ENCODE results near the gene PRPF31. TPM values are rescaled to one million over a fixed set of nuclear protein-coding genes. Genes with fewer than 3 reads are reported as not detected.

Gene PRPF31
- total RNA-seq, 1 donor from 2014 or later: 115 TPM

DNA sequence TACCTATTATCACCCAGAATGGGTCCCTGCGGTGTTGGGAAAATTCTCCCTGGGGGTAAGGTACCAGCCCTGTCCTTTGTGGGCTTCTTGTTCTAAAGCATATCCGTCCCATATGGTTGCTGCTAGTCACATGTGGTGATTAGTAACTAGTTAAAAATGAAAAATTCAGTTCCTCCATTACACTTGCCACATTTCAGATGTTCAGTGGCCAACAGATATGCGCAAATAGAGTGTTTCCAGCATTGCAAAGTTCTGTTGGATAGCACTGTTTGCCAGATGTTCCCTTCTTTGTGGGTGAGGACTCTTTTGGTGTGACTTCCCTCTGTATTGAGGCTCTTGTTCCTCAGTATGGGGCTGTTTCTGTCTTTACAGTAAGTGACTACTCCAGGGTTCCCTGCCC, 25.8 kb downstream of the PRPF31 start:
- intact Hi-C loops (cut with micrococcal nuclease): no loop called here
- no peak for DNase-seq
- H3K4me3 Mint-ChIP-seq: no peak overlapping the region
- H3K9me3 Mint-ChIP-seq: no peaks in the 10 kb centered on the region
- H3K4me1 Mint-ChIP-seq: peaks cover 34% of the 10 kb centered on the region
- no peak overlapping the region for H3K27ac Mint-ChIP-seq
- no peaks in the 10 kb centered on the region for H3K27me3 Mint-ChIP-seq
- peaks cover 43% of the 10 kb centered on the region for H3K36me3 Mint-ChIP-seq (ENCODE audit: low read depth)

DNA sequence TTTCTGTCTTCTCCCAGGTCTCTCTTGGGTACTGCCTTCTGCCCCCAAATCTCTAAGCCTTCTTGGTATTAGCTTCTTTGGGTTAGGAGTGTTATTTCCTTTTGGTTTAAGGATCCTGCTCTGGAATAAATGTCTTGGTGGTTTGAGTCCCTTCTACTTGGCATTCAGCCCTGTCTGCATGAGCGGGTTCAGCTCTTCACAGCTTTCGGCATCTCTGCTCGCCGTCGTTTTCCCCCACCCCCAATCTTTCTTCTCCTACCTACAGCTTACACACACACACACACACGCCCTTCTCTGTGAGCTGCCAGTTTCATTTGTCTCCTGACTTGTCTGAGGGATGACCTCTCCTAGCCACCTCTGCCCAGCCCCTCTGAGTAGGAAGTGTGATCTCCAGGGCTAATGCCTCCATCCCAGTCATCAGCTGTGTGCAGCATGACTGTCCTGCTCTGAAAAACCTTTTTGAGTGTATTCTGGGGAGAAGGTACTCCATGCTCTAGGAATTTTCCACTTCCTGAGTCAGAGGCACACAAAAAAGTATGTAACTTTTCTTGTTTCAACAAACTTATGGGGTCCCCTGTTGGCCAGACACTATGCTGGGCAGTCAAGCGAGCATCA, 26.7 kb downstream of the PRPF31 start:
- intact Hi-C loops (cut with micrococcal nuclease): no loop called here
- Mint-ChIP-seq H3K27me3 (no peaks in the 10 kb centered on the region), H3K4me3 (no peak overlapping the region), H3K36me3 (ENCODE audit: low read depth) (peaks cover 50% of the 10 kb centered on the region), H3K4me1 (peaks cover 29% of the 10 kb centered on the region), H3K27ac (no peak overlapping the region), H3K9me3 (no peaks in the 10 kb centered on the region)
- no peak for DNase-seq

DNA sequence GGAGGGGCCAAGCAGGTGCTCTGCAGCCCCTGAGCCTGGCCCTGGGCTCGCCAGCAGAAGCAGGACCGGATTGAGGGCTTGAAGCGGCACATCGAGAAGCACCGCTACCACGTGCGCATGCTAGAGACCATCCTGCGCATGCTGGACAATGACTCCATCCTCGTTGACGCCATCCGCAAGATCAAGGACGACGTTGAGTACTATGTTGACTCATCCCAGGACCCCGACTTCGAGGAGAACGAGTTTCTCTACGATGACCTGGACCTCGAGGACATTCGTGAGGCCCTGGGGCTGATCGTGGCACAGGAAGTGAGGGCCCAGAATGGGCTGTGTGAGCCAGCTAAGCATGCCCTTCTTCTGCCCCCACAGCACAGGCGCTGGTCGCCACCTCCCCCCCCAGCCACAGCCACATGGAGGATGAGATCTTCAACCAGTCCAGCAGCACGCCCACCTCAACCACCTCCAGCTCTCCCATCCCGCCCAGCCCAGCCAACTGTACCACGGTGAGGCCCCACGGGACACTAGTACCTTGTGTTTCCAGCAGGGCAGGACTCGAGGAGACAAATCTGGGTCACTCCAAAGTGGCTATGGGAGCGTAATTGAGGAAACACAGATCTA, 30.1 kb downstream of the PRPF31 start:
- H3K4me3 Mint-ChIP-seq: no peak overlapping the region
- no peak for DNase-seq
- H3K4me1 Mint-ChIP-seq: peaks cover 10% of the 10 kb centered on the region
- no peaks in the 10 kb centered on the region for H3K27me3 Mint-ChIP-seq
- H3K27ac Mint-ChIP-seq: no peak overlapping the region
- H3K36me3 Mint-ChIP-seq (ENCODE audit: low read depth): peaks cover 64% of the 10 kb centered on the region
- intact Hi-C loops (cut with micrococcal nuclease): no loop called here
- H3K9me3 Mint-ChIP-seq: no peaks in the 10 kb centered on the region

DNA sequence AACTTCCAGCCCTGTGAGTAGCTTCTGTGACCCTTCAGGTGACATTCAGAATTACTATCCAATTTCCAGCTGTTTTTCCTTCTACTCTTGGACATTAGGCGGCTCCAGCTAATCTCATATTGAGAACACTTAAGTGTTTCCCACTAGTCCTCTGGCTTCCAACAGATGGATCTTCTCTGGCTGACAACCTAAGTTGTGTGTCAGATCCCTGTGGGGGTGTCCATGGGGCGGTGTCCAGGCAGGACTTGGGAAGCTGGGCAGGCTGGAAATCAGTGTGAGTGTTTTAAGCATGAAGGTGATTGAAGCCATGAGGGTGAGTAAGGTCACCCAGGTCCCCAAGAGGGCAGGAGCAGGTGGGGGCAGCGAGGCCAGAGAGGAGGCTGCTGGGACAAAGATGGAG, 32.1 kb downstream of the PRPF31 start:
- intact Hi-C loops (cut with micrococcal nuclease): no loop called here
- no peaks in the 10 kb centered on the region for H3K27me3 Mint-ChIP-seq
- H3K4me3 Mint-ChIP-seq: no peak overlapping the region
- H3K36me3 Mint-ChIP-seq (ENCODE audit: low read depth): peaks cover 71% of the 10 kb centered on the region
- peaks cover 2% of the 10 kb centered on the region for H3K4me1 Mint-ChIP-seq
- no peaks in the 10 kb centered on the region for H3K9me3 Mint-ChIP-seq
- H3K27ac Mint-ChIP-seq: no peak overlapping the region
- no peak for DNase-seq

DNA sequence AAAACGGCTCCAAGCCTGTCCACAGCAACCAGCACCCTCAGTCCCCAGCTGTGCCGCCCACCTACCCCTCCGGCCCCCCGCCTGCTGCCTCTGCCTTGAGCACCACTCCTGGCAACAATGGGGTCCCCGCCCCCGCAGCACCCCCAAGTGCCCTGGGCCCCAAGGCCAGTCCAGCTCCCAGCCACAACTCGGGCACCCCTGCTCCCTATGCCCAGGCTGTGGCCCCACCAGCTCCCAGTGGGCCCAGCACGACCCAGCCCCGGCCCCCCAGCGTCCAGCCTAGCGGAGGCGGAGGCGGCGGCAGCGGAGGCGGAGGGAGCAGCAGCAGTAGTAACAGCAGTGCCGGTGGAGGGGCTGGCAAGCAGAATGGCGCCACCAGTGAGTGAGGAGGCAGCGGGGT, 32.6 kb downstream of the PRPF31 start:
- no peak for DNase-seq
- peaks cover 2% of the 10 kb centered on the region for H3K4me1 Mint-ChIP-seq
- no peak overlapping the region for H3K4me3 Mint-ChIP-seq
- H3K36me3 Mint-ChIP-seq (ENCODE audit: low read depth): peaks cover 69% of the 10 kb centered on the region
- H3K9me3 Mint-ChIP-seq: no peaks in the 10 kb centered on the region
- no peaks in the 10 kb centered on the region for H3K27me3 Mint-ChIP-seq
- intact Hi-C loops (cut with micrococcal nuclease): no loop called here
- H3K27ac Mint-ChIP-seq: no peak overlapping the region

DNA sequence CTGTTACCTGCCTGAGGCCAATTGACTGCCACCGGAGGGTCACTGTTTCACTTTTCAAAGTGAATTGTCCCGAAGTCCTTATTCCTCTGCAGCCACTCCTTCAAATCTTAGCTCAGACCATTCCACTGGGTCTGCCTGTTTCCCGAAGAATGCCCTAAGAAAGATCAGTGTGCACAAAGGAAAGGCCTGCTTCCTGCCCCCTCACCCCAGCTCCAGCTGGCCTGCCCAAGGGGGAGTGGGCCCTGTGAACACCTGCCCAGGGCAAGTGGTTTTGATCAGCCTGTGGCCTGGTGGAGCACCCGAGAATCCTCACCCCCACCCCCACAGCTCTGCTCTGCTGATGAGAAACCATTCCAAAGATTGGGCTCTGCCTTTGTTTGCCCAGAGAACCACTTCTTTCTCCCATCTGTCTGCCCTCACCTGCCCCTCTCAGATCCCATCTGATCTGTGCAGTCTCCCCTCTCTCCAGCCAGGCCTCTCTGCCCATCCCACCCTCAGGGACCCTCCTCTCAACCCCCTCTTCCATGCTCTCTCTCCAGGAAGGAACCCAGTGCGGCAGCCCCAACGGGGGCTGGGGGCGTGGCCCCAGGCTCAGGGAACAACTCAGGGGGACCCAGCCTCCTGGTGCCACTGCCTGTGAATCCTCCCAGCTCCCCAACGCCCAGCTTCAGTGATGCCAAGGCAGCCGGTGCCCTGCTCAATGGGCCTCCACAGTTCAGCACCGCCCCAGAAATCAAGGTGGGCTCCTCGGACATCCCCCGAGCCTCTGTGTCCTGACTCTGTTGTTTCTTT, 33.7 kb downstream of the PRPF31 start:
- Mint-ChIP-seq H3K9me3 (no peaks in the 10 kb centered on the region), H3K4me1 (peaks cover 7% of the 10 kb centered on the region), H3K27ac (no peak overlapping the region), H3K4me3 (no peak overlapping the region), H3K36me3 (ENCODE audit: low read depth) (peaks cover 67% of the 10 kb centered on the region), H3K27me3 (no peaks in the 10 kb centered on the region)
- DNase-seq: no peak
- intact Hi-C loops (cut with micrococcal nuclease): no loop called here

DNA sequence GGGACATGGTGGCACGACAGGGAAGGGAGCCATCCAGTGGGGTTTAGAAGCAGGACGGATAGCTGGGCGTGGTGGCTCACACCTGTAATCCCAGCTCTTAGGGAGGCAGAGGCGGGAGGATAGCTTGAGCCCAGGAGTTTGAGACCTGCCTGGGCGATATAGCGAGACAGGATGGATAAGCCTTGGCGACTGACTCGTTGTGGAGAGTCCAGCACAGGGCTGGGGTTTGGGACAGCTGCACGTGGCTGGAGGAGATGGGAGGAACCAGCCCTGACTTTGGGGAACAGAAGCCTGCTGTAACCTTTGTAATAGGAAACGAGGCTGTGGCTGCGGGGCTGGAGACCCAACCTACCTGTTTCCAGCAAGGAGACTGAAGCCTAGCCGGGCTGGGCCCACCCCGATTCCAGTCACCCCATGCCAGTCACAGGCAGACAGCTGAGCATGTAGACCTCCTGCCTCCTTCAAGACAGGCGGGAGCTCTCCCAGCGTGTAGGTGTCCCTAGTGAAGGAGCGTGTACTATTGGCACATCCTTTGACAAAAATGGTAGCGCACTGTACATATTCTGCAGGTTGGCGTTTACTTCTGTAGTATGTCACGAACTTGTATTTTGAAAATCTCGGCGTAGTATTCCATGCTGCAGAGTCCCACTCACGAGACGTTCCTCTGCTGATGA, 35.9 kb downstream of the PRPF31 start:
- Mint-ChIP-seq H3K4me3 (no peak overlapping the region), H3K27ac (no peak overlapping the region), H3K9me3 (no peaks in the 10 kb centered on the region), H3K36me3 (ENCODE audit: low read depth) (peaks cover 69% of the 10 kb centered on the region), H3K4me1 (peaks cover 17% of the 10 kb centered on the region), H3K27me3 (no peaks in the 10 kb centered on the region)
- intact Hi-C loops (cut with micrococcal nuclease): no loop called here
- no peak for DNase-seq

DNA sequence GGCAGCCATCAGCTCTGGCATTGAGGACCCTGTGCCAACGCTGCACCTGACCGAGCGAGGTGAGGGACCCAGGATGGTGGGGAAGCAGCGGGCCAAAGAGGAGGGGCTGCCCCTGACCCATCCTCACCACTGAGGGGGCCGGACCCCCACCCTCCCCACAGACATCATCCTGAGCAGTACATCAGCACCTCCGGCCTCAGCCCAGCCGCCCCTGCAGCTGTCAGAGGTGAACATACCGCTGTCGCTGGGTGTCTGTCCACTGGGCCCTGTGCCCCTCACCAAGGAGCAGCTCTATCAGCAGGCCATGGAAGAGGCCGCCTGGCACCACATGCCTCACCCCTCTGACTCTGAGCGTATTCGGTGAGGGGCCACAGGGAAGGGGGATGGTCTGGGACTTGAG, 36.7 kb downstream of the PRPF31 start:
- Mint-ChIP-seq H3K36me3 (ENCODE audit: low read depth) (peaks cover 68% of the 10 kb centered on the region), H3K4me3 (no peak overlapping the region), H3K27ac (no peak overlapping the region), H3K27me3 (no peaks in the 10 kb centered on the region), H3K9me3 (no peaks in the 10 kb centered on the region), H3K4me1 (peaks cover 21% of the 10 kb centered on the region)
- no peak for DNase-seq
- intact Hi-C loops (cut with micrococcal nuclease): no loop called here

DNA sequence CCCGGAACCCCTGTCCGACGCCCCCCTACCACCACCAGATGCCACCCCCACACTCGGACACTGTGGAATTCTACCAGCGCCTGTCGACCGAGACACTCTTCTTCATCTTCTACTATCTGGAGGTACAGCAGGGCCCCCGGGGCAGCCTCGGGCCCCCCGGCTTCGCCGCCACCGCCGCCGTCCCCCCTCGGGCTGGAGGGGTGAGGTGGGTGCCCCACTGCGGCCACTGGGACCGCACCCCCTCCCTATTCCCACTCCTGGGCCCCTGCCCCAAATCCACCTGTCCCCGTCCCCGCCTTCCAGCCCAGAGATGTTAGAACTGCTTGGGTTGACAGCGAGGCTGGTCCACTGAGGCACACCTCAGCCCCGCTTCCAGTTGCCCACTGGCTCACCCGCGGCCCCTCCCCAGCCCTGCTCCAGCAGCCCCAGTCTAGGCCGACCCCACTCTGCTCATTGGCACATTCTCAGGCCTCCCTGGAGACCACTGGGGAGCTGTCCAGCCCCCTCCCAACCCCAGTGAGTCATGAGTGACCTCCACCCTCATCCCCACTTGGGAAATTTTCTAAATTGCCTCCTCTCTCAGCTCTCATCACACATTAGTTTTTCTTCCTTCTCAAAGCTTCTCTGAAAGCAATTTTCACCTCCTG, 37.4 kb downstream of the PRPF31 start:
- Mint-ChIP-seq H3K4me1 (peaks cover 21% of the 10 kb centered on the region), H3K9me3 (no peaks in the 10 kb centered on the region), H3K36me3 (ENCODE audit: low read depth) (peaks cover 64% of the 10 kb centered on the region), H3K27ac (peak overlapping the region; percentile 72), H3K4me3 (no peak overlapping the region), H3K27me3 (no peaks in the 10 kb centered on the region)
- intact Hi-C loops (cut with micrococcal nuclease): no loop called here
- no peak for DNase-seq

DNA sequence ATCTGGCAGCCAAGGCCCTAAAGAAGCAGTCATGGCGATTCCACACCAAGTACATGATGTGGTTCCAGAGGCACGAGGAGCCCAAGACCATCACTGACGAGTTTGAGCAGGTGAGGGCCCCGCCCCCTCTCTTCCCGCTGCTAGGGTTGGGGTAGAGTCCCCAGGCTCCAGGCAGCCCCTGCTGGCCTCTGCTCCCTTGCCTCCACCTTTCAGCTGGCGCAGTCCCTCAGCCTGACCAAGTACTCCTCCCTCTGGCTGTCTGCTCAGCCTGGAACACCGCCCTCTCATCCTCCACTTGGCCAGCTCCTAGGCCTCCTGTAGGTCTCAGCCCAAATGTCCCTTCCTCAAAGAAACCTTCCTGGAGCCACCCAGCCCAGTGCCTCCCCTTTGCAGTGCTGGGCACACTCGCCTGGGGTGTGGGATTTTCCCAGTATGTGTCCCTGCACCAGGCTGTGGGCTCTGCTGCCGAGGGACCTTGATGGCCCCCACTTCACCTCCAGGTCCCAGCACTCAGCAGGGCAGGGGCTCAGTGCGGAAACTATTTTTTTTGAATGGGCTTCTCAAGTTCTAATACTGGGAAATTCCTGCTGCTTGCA, 38.3 kb downstream of the PRPF31 start:
- H3K4me1 Mint-ChIP-seq: peaks cover 26% of the 10 kb centered on the region
- DNase-seq: no peak
- no peak overlapping the region for H3K4me3 Mint-ChIP-seq
- no peaks in the 10 kb centered on the region for H3K27me3 Mint-ChIP-seq
- H3K27ac Mint-ChIP-seq: peak overlapping the region; percentile 75
- intact Hi-C loops (cut with micrococcal nuclease): no loop called here
- H3K36me3 Mint-ChIP-seq (ENCODE audit: low read depth): peaks cover 65% of the 10 kb centered on the region
- no peaks in the 10 kb centered on the region for H3K9me3 Mint-ChIP-seq

DNA sequence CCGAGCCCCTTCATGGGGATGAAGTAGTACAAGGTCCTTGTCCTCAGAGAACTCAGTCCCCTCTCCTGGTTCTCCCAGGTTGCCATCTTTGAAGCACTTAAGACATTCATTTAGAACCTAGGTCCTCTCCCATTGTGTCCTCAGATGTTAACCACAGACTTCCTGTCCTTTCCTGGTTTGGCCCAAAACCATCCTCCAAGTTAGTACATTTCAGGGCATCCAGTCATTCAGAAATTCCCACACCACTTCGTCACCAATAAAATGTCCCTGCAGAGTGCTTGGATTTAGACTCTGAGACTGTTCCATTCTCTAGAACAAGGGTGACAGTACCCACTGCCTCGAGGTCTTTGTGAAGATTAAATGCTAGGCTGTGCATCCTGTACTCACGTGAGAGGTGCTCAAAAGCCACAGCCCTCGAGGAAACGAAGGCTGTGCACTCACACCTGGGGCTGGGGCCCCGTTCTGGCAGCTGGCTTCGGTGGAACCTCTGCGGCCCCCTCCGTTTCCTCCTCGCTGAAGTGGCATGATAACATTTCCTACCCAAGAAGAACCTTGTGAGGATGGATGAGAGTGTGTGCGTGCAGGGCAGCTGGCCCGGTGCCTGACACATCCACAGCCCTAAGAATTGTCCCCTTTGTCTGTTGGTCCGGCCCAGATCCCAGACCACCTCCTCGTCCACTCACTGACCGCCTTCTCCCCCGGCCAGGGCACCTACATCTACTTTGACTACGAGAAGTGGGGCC, 39.2 kb downstream of the PRPF31 start:
- no peak overlapping the region for H3K4me3 Mint-ChIP-seq
- no peaks in the 10 kb centered on the region for H3K9me3 Mint-ChIP-seq
- peak; percentile 81 for DNase-seq
- H3K36me3 Mint-ChIP-seq (ENCODE audit: low read depth): peaks cover 62% of the 10 kb centered on the region
- H3K27ac Mint-ChIP-seq: peak overlapping the region; percentile 75
- H3K27me3 Mint-ChIP-seq: no peaks in the 10 kb centered on the region
- H3K4me1 Mint-ChIP-seq: peaks cover 30% of the 10 kb centered on the region
- intact Hi-C loops (cut with micrococcal nuclease): no loop called here

DNA sequence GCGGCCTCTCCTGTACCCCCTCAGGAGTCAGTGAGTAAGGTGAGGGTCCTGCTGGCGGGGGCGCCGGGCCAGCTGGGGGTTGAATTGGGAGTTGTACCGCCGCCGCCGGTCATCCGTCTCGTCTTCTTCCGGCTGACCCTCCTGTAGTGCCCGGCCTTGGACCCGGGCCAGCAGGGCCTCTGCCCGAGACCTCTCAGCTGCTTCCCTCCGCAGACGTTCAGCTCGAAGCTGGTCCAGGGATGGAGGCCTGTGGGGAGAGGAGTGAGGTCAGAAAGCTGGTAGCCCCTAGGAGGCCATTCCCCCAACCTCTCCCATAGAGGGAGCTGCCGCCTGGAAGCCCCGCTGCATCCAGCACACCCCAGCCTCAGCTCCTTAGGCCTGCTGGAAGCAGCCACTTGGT, 40.1 kb downstream of the PRPF31 start:
- H3K9me3 Mint-ChIP-seq: no peaks in the 10 kb centered on the region
- peaks cover 57% of the 10 kb centered on the region for H3K36me3 Mint-ChIP-seq (ENCODE audit: low read depth)
- intact Hi-C loops (cut with micrococcal nuclease): no loop called here
- H3K27me3 Mint-ChIP-seq: no peaks in the 10 kb centered on the region
- no peak for DNase-seq
- H3K4me3 Mint-ChIP-seq: no peak overlapping the region
- H3K27ac Mint-ChIP-seq: no peak overlapping the region
- H3K4me1 Mint-ChIP-seq: peaks cover 38% of the 10 kb centered on the region

DNA sequence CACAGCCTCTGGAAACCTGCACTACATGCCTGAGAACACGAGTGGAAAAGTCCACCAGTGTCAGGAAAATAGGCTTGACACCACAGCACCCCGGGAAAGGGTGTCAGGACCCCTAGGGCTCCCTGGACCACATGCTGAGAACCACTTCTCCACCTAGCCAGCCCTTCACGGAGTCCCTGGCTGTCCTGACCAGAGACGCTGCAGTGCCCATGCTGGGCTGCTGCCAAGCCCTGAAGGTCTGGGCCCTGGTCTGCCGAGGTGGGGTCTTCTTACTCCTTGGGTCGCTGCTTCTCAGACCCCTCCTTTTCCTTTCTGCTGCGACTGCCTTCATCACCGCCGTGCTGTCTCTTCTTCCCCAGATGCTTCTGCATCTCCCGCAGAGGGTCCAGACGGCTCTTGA, 40.9 kb downstream of the PRPF31 start:
- Mint-ChIP-seq H3K9me3 (no peaks in the 10 kb centered on the region), H3K36me3 (ENCODE audit: low read depth) (peaks cover 50% of the 10 kb centered on the region), H3K4me1 (peaks cover 40% of the 10 kb centered on the region), H3K27me3 (no peaks in the 10 kb centered on the region), H3K4me3 (no peak overlapping the region), H3K27ac (no peak overlapping the region)
- intact Hi-C loops (cut with micrococcal nuclease): no loop called here
- no peak for DNase-seq

Measured in activated CD4-positive, alpha-beta T cell treated with anti-CD3 and anti-CD28 coated beads, Interleukin-2, amount 10 ng/mL, durations not matched to agents 24 days and 14 days (primary cell).